HepG2 (cell line): ENCODE data around the gene DDI2. TPM values are rescaled to one million over a fixed set of nuclear protein-coding genes. Genes with fewer than 3 reads are reported as not detected.

Experiments
- BRD4 ChIP-seq: sonication (generic); formaldehyde crosslinking; IDR thresholded peaks from 2 replicates; pipeline ENCODE4 v1.4.0; 2020; ENCODE audit warnings: missing genetic modification reagents
- CBX5 ChIP-seq: sonication (generic); formaldehyde crosslinking; IDR thresholded peaks from 2 replicates; pipeline ENCODE4 v1.4.0; 2020; ENCODE audit warnings: missing genetic modification reagents, borderline replicate concordance
- HES4 ChIP-seq: sonication (generic); formaldehyde crosslinking; IDR thresholded peaks from 2 replicates; pipeline ENCODE4 v1.9.0; 2021; ENCODE audit warnings: mild to moderate bottlenecking, missing genetic modification reagents, borderline replicate concordance
- ISL2 ChIP-seq: sonication (generic); formaldehyde crosslinking; IDR thresholded peaks from 2 replicates; pipeline ENCODE4 v1.5.0; 2020; ENCODE audit warnings: missing genetic modification reagents
- NFYC ChIP-seq: IDR thresholded peaks from 2 replicates; pipeline ENCODE4 v1.6.1; 2016; ENCODE audit warnings: missing genetic modification reagents, missing compliant biosample characterization
- PLRG1 ChIP-seq: fragments of 450-650 bp; conservative IDR thresholded peaks from 2 replicates; pipeline ENCODE4 v1.6.1; 2016
- TRIM24 ChIP-seq: sonication (generic); formaldehyde crosslinking; IDR thresholded peaks from 2 replicates; pipeline ENCODE4 v1.8.0; 2022; ENCODE audit warnings: mild to moderate bottlenecking, missing genetic modification reagents
- YEATS2 ChIP-seq: sonication (generic); formaldehyde crosslinking; IDR thresholded peaks from 2 replicates; pipeline ENCODE4 v1.4.0; 2020; ENCODE audit warnings: missing genetic modification reagents, borderline replicate concordance
- ZFP82 ChIP-seq: sonication (generic); formaldehyde crosslinking; IDR thresholded peaks from 2 replicates; pipeline ENCODE4 v1.5.1; 2020; ENCODE audit warnings: mild to moderate bottlenecking, missing genetic modification reagents, borderline replicate concordance
- ZNF17 ChIP-seq: sonication (generic); formaldehyde crosslinking; IDR thresholded peaks from 2 replicates; pipeline ENCODE4 v1.5.0; 2020; ENCODE audit warnings: mild to moderate bottlenecking, missing genetic modification reagents
- polyA plus RNA-seq, 8 experiments: library from polyadenylated mRNA; depleted of rRNA in 3 of 8; stranded (reverse) in 7 of 8; unstranded in 1 of 8; fragments of >200 nt; fragmentation: Illumina TruSeq in 4 of 8; extraction: Trizol in 4 of 8; gene quantifications; 2 replicates each; pipeline versions ENCODE4 v1.2.1 to v1.2.3, GENCODE V29; 2011 to 2016; ENCODE audit warnings: low read depth in 4 of 8, missing spikeins in 1 of 8, mixed read lengths in 1 of 8; ENCODE audit not compliant: insufficient read depth in 1 of 8
- total RNA-seq, 5 experiments: library from RNA; depleted of rRNA; stranded (reverse); fragments of >200 nt; fragmentation: Illumina TruSeq; extraction: Trizol; gene quantifications; 2 replicates each; pipeline ENCODE4 v1.2.3, GENCODE V29; 2016; ENCODE audit warnings: low read depth in 1 of 5
- TF ChIP-seq, protein P1 (sequence below): sonication (generic); formaldehyde crosslinking; IDR thresholded peaks from 2 replicates; pipeline ENCODE4 v1.5.0; 2020; ENCODE audit warnings: missing genetic modification reagents
- TF ChIP-seq, protein P2 (sequence below): sonication (generic); formaldehyde crosslinking; IDR thresholded peaks from 2 replicates; pipeline ENCODE4 v1.5.0; 2020; ENCODE audit warnings: missing genetic modification reagents
- TF ChIP-seq, protein P3 (sequence below): sonication (generic); formaldehyde crosslinking; IDR thresholded peaks from 2 replicates; pipeline ENCODE4 v1.5.0; 2020; ENCODE audit warnings: mild to moderate bottlenecking, missing genetic modification reagents, borderline replicate concordance
- TF ChIP-seq, protein P4 (sequence below): sonication (generic); formaldehyde crosslinking; conservative IDR thresholded peaks from 2 replicates; pipeline ENCODE4 v1.4.0; 2020; ENCODE audit warnings: mild to moderate bottlenecking, missing genetic modification reagents, moderate library complexity

DDI2 gene
- total and polyA plus RNA-seq, 2 of the 13 experiments (the other 11 are each of a cell fraction or from before 2014, with no cell fraction given): 8.5 to 25.7 TPM

DNA sequence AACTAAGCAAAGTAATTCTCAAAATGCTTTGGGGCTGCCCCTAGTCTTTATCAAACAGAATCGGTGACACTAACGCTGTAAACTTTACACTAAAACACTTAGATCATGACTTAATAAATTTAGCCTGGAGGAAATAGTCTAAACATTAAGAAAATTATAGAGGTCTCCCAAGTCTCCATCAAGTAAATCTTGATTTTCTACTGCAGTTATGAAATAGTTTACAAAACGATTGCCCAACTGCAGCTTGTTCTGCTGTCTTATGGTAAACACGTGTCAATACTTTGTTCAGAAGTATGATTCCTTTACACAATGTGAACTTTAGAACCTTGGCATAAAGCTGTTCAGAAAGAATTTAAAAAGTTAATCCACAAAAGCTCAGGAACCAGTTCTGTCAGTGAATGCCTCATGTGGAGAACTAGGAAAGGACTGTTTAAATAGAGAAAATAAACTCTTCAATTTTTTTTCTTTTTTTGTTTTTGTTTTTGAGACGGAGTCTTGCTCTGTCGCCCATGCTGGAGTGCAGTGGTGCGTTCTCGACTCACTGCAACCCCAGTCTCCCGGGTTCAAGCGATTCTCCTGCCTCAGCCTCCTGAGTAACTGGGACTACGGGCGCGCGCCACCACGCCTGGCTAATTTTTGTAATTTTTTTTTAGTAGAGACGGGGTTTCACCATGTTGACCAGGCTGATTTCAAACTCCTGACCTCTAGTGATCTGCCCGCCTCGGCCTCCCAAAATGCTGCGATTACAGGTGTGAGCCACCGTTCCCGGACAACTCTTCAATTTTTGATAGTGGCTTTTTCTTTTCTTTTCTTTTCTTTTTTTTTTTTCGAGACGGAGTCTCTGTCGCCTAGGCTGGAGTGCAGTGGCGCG is 1.6 kb downstream of the DDI2 start (continued):
- TF ChIP-seq, protein P1, sequence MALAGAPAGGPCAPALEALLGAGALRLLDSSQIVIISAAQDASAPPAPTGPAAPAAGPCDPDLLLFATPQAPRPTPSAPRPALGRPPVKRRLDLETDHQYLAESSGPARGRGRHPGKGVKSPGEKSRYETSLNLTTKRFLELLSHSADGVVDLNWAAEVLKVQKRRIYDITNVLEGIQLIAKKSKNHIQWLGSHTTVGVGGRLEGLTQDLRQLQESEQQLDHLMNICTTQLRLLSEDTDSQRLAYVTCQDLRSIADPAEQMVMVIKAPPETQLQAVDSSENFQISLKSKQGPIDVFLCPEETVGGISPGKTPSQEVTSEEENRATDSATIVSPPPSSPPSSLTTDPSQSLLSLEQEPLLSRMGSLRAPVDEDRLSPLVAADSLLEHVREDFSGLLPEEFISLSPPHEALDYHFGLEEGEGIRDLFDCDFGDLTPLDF: no peak
- TF ChIP-seq ISL2: peak; percentile 52; the same call in 1 of the 2 replicates
- no peak for TF ChIP-seq CBX5
- TF ChIP-seq ZNF17 (CRISPR knock-in tag): no peak
- TF ChIP-seq, protein P2, sequence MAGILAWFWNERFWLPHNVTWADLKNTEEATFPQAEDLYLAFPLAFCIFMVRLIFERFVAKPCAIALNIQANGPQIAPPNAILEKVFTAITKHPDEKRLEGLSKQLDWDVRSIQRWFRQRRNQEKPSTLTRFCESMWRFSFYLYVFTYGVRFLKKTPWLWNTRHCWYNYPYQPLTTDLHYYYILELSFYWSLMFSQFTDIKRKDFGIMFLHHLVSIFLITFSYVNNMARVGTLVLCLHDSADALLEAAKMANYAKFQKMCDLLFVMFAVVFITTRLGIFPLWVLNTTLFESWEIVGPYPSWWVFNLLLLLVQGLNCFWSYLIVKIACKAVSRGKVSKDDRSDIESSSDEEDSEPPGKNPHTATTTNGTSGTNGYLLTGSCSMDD: no peak
- TF ChIP-seq YEATS2: peak; percentile 57; the same call in 1 of the 2 replicates
- TF ChIP-seq, protein P3, sequence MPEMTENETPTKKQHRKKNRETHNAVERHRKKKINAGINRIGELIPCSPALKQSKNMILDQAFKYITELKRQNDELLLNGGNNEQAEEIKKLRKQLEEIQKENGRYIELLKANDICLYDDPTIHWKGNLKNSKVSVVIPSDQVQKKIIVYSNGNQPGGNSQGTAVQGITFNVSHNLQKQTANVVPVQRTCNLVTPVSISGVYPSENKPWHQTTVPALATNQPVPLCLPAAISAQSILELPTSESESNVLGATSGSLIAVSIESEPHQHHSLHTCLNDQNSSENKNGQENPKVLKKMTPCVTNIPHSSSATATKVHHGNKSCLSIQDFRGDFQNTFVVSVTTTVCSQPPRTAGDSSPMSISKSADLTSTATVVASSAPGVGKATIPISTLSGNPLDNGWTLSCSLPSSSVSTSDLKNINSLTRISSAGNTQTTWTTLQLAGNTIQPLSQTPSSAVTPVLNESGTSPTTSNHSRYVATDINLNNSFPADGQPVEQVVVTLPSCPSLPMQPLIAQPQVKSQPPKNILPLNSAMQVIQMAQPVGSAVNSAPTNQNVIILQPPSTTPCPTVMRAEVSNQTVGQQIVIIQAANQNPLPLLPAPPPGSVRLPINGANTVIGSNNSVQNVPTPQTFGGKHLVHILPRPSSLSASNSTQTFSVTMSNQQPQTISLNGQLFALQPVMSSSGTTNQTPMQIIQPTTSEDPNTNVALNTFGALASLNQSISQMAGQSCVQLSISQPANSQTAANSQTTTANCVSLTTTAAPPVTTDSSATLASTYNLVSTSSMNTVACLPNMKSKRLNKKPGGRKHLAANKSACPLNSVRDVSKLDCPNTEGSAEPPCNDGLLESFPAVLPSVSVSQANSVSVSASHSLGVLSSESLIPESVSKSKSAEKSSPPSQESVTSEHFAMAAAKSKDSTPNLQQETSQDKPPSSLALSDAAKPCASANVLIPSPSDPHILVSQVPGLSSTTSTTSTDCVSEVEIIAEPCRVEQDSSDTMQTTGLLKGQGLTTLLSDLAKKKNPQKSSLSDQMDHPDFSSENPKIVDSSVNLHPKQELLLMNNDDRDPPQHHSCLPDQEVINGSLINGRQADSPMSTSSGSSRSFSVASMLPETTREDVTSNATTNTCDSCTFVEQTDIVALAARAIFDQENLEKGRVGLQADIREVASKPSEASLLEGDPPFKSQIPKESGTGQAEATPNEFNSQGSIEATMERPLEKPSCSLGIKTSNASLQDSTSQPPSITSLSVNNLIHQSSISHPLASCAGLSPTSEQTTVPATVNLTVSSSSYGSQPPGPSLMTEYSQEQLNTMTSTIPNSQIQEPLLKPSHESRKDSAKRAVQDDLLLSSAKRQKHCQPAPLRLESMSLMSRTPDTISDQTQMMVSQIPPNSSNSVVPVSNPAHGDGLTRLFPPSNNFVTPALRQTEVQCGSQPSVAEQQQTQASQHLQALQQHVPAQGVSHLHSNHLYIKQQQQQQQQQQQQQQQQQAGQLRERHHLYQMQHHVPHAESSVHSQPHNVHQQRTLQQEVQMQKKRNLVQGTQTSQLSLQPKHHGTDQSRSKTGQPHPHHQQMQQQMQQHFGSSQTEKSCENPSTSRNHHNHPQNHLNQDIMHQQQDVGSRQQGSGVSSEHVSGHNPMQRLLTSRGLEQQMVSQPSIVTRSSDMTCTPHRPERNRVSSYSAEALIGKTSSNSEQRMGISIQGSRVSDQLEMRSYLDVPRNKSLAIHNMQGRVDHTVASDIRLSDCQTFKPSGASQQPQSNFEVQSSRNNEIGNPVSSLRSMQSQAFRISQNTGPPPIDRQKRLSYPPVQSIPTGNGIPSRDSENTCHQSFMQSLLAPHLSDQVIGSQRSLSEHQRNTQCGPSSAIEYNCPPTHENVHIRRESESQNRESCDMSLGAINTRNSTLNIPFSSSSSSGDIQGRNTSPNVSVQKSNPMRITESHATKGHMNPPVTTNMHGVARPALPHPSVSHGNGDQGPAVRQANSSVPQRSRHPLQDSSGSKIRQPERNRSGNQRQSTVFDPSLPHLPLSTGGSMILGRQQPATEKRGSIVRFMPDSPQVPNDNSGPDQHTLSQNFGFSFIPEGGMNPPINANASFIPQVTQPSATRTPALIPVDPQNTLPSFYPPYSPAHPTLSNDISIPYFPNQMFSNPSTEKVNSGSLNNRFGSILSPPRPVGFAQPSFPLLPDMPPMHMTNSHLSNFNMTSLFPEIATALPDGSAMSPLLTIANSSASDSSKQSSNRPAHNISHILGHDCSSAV (CRISPR knock-in tag): no peak
- no peak for TF ChIP-seq ZFP82 (CRISPR knock-in tag)
- no peak for TF ChIP-seq HES4 (CRISPR knock-in tag)
- TF ChIP-seq BRD4 (CRISPR knock-in tag): no peak
- 0 out of 2 replicates have a peak, but pooled peaks have one; percentile 19 for TF ChIP-seq NFYC
- TF ChIP-seq TRIM24 (CRISPR knock-in tag): no peak
- TF ChIP-seq PLRG1: no peak
- TF ChIP-seq, protein P4, sequence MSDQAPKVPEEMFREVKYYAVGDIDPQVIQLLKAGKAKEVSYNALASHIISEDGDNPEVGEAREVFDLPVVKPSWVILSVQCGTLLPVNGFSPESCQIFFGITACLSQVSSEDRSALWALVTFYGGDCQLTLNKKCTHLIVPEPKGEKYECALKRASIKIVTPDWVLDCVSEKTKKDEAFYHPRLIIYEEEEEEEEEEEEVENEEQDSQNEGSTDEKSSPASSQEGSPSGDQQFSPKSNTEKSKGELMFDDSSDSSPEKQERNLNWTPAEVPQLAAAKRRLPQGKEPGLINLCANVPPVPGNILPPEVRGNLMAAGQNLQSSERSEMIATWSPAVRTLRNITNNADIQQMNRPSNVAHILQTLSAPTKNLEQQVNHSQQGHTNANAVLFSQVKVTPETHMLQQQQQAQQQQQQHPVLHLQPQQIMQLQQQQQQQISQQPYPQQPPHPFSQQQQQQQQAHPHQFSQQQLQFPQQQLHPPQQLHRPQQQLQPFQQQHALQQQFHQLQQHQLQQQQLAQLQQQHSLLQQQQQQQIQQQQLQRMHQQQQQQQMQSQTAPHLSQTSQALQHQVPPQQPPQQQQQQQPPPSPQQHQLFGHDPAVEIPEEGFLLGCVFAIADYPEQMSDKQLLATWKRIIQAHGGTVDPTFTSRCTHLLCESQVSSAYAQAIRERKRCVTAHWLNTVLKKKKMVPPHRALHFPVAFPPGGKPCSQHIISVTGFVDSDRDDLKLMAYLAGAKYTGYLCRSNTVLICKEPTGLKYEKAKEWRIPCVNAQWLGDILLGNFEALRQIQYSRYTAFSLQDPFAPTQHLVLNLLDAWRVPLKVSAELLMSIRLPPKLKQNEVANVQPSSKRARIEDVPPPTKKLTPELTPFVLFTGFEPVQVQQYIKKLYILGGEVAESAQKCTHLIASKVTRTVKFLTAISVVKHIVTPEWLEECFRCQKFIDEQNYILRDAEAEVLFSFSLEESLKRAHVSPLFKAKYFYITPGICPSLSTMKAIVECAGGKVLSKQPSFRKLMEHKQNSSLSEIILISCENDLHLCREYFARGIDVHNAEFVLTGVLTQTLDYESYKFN (CRISPR knock-in tag): peak; percentile 94
